Endodermal cell (in vitro differentiated cells): ENCODE measurements around the gene IFT80. TPM values are rescaled to one million over a fixed set of nuclear protein-coding genes. Genes with fewer than 3 reads are reported as not detected.

ENCODE experiments used
- DNase-seq: peaks from one replicate; pipeline ENCODE4 v3.0.0-alpha.2; 2017
- H3K27ac ChIP-seq: 2 replicates; pipeline ENCODE4 v1.5.1; 2013; ENCODE audit warnings: mild to moderate bottlenecking, low read depth, low read length, moderate library complexity
- H3K27me3 ChIP-seq: 2 replicates; pipeline ENCODE4 v1.6.1; 2013; ENCODE audit warnings: mild to moderate bottlenecking, low read length, moderate library complexity; ENCODE audit not compliant: insufficient read depth, control insufficient read depth, poor library complexity, severe bottlenecking
- H3K36me3 ChIP-seq: 2 replicates; pipeline ENCODE4 v1.7.0; 2013; ENCODE audit warnings: mild to moderate bottlenecking, low read length, moderate library complexity; ENCODE audit not compliant: control insufficient read depth, insufficient read depth
- H3K4me1 ChIP-seq: one replicate; pipeline ENCODE4 v1.7.0; 2013; ENCODE audit warnings: low read length; ENCODE audit not compliant: control insufficient read depth, insufficient read depth
- H3K4me3 ChIP-seq: 2 replicates; pipeline ENCODE4 v1.5.1; 2013; ENCODE audit warnings: mild to moderate bottlenecking, low read length, moderate library complexity
- H3K9ac ChIP-seq: 2 replicates; pipeline ENCODE4 v1.6.1; 2013; ENCODE audit warnings: mild to moderate bottlenecking, low read length, moderate library complexity; ENCODE audit not compliant: poor library complexity, severe bottlenecking; ENCODE audit errors: extremely low read depth
- H3K9me3 ChIP-seq: 2 replicates; pipeline ENCODE4 v1.6.1; 2013; ENCODE audit warnings: mild to moderate bottlenecking, low read length, moderate library complexity; ENCODE audit not compliant: control insufficient read depth
- H3K27ac Mint-ChIP-seq: 2 replicates; pipeline ENCODE4 v1.8.0; 2020; ENCODE audit warnings: mixed read lengths
- H3K27me3 Mint-ChIP-seq: 2 replicates; pipeline ENCODE4 v1.8.0; 2021; ENCODE audit warnings: mild to moderate bottlenecking, mixed read lengths; ENCODE audit not compliant: insufficient read depth
- H3K36me3 Mint-ChIP-seq: 2 replicates; pipeline ENCODE4 v1.8.0; 2020; ENCODE audit warnings: low read depth, mixed read lengths
- H3K4me1 Mint-ChIP-seq: 2 replicates; pipeline ENCODE4 v1.8.0; 2020; ENCODE audit warnings: mixed read lengths
- H3K4me3 Mint-ChIP-seq: 2 replicates; pipeline ENCODE4 v1.8.0; 2020; ENCODE audit warnings: mild to moderate bottlenecking, moderate library complexity, mixed read lengths
- H3K9me3 Mint-ChIP-seq: 2 replicates; pipeline ENCODE4 v1.8.0; 2020; ENCODE audit warnings: mild to moderate bottlenecking, mixed read lengths
- WGBS, 2 experiments: methylation state at CpG; one replicate each; pipeline versions ENCODE4 v1.1.5 to v1.1.7; 2013; ENCODE audit warnings: missing lambda C conversion rate in 2 of 2, mixed read lengths in 1 of 2; ENCODE audit not compliant: insufficient coverage in 1 of 2, insufficient read length in 1 of 2; 5-methylcytosine and 5-hydroxymethylcytosine counted together
- total RNA-seq, 2 donors: library from RNA; stranded (reverse); fragmentation: NEBNext Ultra II Directional in 1 of 2; extraction: Animal tissue kit (Norgen Biotek cat#: 25700) in 1 of 2; gene quantifications; 2 replicates in 1 of 2; 3 replicates in 1 of 2; pipeline ENCODE4 v1.2.1, GENCODE V29; 2021
- TF ChIP-seq, protein P1 (sequence below): fragments of 200-600 bp; sonication (generic); conservative IDR thresholded peaks from 2 replicates; pipeline ENCODE4 v1.5.0; 2021; ENCODE audit warnings: antibody characterized with exemption, mild to moderate bottlenecking

The IFT80 gene
- total RNA-seq, 2 donors from 2014 or later: 35.0 to 40.6 TPM

DNA sequence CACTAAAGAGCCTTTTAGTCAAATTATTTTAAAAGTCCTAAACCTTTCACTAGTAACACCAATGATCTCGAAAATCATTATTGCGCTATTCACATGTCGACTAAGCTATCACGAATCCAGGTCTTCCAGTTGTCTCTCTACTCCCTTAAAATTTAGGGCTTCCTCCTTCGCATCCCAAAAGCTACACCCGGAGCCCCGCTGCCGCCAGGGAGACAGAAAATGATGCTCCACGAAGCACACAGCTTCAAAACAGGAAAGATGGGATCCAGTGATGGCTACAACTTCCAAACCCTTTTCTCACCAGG is 253 bp downstream of the IFT80 start:
- Histone ChIP-seq H3K27ac (no peak overlapping the region), H3K9ac (peak overlapping the region; percentile 95), H3K9me3 (no peaks in the 10 kb centered on the region), H3K36me3 (no peaks in the 10 kb centered on the region), H3K4me1 (no peaks in the 10 kb centered on the region), H3K4me3 (peak overlapping the region; percentile 97), H3K27me3 (no peaks in the 10 kb centered on the region)
- peak overlapping the region; percentile 99 for H3K27ac Mint-ChIP-seq
- WGBS, 2 experiments: 1% methylated on average over 9 of the region's 9 CpGs; no CpG with 5 or more reads in 1 of the 2 experiments
- H3K4me1 Mint-ChIP-seq: peaks cover 45% of the 10 kb centered on the region
- TF ChIP-seq, protein P1, sequence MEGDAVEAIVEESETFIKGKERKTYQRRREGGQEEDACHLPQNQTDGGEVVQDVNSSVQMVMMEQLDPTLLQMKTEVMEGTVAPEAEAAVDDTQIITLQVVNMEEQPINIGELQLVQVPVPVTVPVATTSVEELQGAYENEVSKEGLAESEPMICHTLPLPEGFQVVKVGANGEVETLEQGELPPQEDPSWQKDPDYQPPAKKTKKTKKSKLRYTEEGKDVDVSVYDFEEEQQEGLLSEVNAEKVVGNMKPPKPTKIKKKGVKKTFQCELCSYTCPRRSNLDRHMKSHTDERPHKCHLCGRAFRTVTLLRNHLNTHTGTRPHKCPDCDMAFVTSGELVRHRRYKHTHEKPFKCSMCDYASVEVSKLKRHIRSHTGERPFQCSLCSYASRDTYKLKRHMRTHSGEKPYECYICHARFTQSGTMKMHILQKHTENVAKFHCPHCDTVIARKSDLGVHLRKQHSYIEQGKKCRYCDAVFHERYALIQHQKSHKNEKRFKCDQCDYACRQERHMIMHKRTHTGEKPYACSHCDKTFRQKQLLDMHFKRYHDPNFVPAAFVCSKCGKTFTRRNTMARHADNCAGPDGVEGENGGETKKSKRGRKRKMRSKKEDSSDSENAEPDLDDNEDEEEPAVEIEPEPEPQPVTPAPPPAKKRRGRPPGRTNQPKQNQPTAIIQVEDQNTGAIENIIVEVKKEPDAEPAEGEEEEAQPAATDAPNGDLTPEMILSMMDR: no peak
- H3K36me3 Mint-ChIP-seq: peaks cover under 1% of the 10 kb centered on the region
- H3K27me3 Mint-ChIP-seq: peaks cover 2% of the 10 kb centered on the region
- no peak for DNase-seq
- no peaks in the 10 kb centered on the region for H3K9me3 Mint-ChIP-seq
- peak overlapping the region; percentile 94 for H3K4me3 Mint-ChIP-seq

DNA sequence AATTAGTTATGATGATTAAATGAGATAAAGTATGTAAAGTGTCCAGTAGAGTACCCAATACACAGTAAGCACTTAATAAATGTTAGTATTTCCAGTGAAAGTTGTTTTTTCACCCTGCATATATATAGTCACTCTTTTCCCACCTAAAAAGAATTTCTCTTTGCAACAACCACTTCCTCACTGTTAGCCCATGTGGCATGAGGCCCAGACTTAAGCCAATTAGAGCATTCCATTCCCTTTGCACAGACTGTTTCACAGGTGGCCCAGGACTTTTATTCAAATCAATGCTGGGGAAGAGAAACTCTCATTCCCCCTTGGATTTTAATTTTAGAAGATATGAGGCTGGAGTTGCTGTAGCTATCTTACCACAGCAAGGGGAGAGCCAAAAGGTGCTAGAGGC is 3.7 kb downstream of the IFT80 start:
- Histone ChIP-seq H3K4me3 (peak overlapping the region; percentile 31), H3K9ac (peak overlapping the region; percentile 71), H3K4me1 (no peaks in the 10 kb centered on the region), H3K36me3 (no peaks in the 10 kb centered on the region), H3K9me3 (no peaks in the 10 kb centered on the region), H3K27ac (peak overlapping the region; percentile 65), H3K27me3 (no peaks in the 10 kb centered on the region)
- Mint-ChIP-seq H3K27ac (peak overlapping the region; percentile 99), H3K4me1 (peaks cover 29% of the 10 kb centered on the region), H3K36me3 (no peaks in the 10 kb centered on the region), H3K9me3 (no peaks in the 10 kb centered on the region), H3K27me3 (no peaks in the 10 kb centered on the region), H3K4me3 (peak overlapping the region; percentile 10)
- TF ChIP-seq, protein P1: no peak
- DNase-seq: peak; percentile 66

DNA sequence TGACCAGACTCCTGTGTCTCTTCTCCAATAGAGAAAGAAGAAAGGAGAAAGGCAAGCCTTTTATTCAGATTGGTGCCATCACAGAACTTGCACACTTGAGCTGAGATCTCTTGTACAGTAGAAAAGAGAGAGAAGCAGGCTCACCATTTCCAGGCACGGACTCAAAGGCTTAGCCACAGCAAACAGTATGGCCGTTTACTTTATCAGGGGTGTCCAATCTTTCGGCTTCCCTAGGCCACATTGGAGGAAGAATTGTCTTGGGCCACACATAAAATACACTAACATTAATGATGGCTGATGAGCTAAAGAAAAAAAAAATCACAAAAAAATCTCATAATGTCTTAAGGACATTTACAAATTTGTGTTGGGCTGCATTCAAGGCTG is 5.0 kb downstream of the IFT80 start:
- no peak overlapping the region for H3K27ac ChIP-seq
- no peaks in the 10 kb centered on the region for H3K27me3 ChIP-seq
- 93% methylated on average over 3 of the region's 3 CpGs; no CpG with 5 or more reads in 1 of the 2 experiments for WGBS, 2 experiments
- TF ChIP-seq, protein P1: no peak
- no peak for DNase-seq
- Mint-ChIP-seq H3K36me3 (no peaks in the 10 kb centered on the region), H3K27ac (no peak overlapping the region), H3K4me3 (no peak overlapping the region), H3K4me1 (peaks cover 29% of the 10 kb centered on the region), H3K27me3 (no peaks in the 10 kb centered on the region), H3K9me3 (no peaks in the 10 kb centered on the region)
- no peak overlapping the region for H3K4me3 ChIP-seq
- no peaks in the 10 kb centered on the region for H3K36me3 ChIP-seq
- no peaks in the 10 kb centered on the region for H3K4me1 ChIP-seq
- no peak overlapping the region for H3K9ac ChIP-seq
- no peaks in the 10 kb centered on the region for H3K9me3 ChIP-seq
